GM12801 (cell line): ENCODE measurements around the gene MPZL3.

ENCODE experiments used
- CTCF ChIP-seq: IDR thresholded peaks from one replicate; pipeline ENCODE4 v1.5.1; 2011; ENCODE audit warnings: control low read depth; ENCODE audit not compliant: insufficient read length; ENCODE audit errors: extremely low read depth

The MPZL3 gene

GRCh38 chr11:118186346-118187107 lies 65.6 kb downstream of the MPZL3 start:
- no peak for TF ChIP-seq CTCF

- no peak for TF ChIP-seq CTCF
Measured at GRCh38 chr11:118184784-118185579, 67.2 kb downstream of the MPZL3 start.

GRCh38 chr11:118180300-118180703 lies 71.9 kb downstream of the MPZL3 start:
- TF ChIP-seq CTCF = no peak

- no peak for TF ChIP-seq CTCF
Measured at GRCh38 chr11:118176778-118177134, 75.4 kb downstream of the MPZL3 start.
